RWPE1 (cell line): ENCODE results near the gene ZC2HC1B.

Experiments used
- CTCF ChIA-PET: fragments of 350-600 bp; sonication (Branson Sonifier 250); formaldehyde crosslinking; extraction: SDS; loops from one replicate; lab custom pipeline; 2021; lab: Yijun Ruan, JAX
- POLR2A ChIA-PET: fragments of 400-600 bp; formaldehyde crosslinking; extraction: SDS; loops from one replicate; lab custom pipeline; 2020; ENCODE audit warnings: antibody characterized with exemption; ENCODE audit not compliant: low non-redundant PET; lab: Yijun Ruan, JAX
- DNase-seq: peaks from one replicate; pipeline ENCODE4 v3.0.0; 2012; ENCODE audit warnings: low spot score
- H3K27ac ChIP-seq: fragments of 450-650 bp; 2 replicates; pipeline ENCODE4 v1.5.1; 2017
- CTCF ChIP-seq: fragments of 450-650 bp; conservative IDR thresholded peaks from 2 replicates; pipeline ENCODE4 v1.5.1; 2017; ENCODE audit warnings: low read depth, mild to moderate bottlenecking

The ZC2HC1B gene

GRCh38 chr6:143878272-143878760 lies 14.0 kb downstream of the ZC2HC1B start:
- ChIA-PET POLR2A (no interaction called here), CTCF (interaction anchor here (0.6 kb wide), 1 partner anchor 268 kb away, joined by 4 read pairs; no protein-coding TSS in a partner anchor)

GRCh38 chr6:143880412-143880811 lies 16.1 kb downstream of the ZC2HC1B start:
- no peak for DNase-seq
- ChIA-PET POLR2A (no interaction called here), CTCF (no interaction called here)
- TF ChIP-seq CTCF, result no peak
- no peak overlapping the region for H3K27ac ChIP-seq

More at GRCh38 chr6:143878272-143878760, 14.0 kb downstream of the ZC2HC1B start:
- no peak for TF ChIP-seq CTCF
- DNase-seq, result peak; percentile 24
- no peak overlapping the region for H3K27ac ChIP-seq

GRCh38 chr6:143882401-143882930 lies 18.2 kb downstream of the ZC2HC1B start:
- ChIA-PET POLR2A (no interaction called here), CTCF (no interaction called here)
- no peak for DNase-seq
- TF ChIP-seq CTCF, result no peak
- H3K27ac ChIP-seq, result no peak overlapping the region

GRCh38 chr6:143884216-143884900 lies 20.1 kb downstream of the ZC2HC1B start:
- CTCF ChIA-PET, result no interaction called here
- POLR2A ChIA-PET, result no interaction called here
- H3K27ac ChIP-seq, result no peak overlapping the region
- no peak for TF ChIP-seq CTCF
- DNase-seq, result no peak

GRCh38 chr6:143885116-143885515 lies 20.8 kb downstream of the ZC2HC1B start:
- DNase-seq, result no peak
- ChIA-PET POLR2A (no interaction called here), CTCF (no interaction called here)
- no peak for TF ChIP-seq CTCF
- no peak overlapping the region for H3K27ac ChIP-seq

- CTCF ChIA-PET, result no interaction called here
- no peak for TF ChIP-seq CTCF
- POLR2A ChIA-PET, result no interaction called here
- no peak overlapping the region for H3K27ac ChIP-seq
- DNase-seq, result no peak
These were observed 30.4 kb downstream of the ZC2HC1B start for GRCh38 chr6:143894655-143895054.
